Activated naive CD8-positive, alpha-beta T cell treated with anti-CD3 and anti-CD28 coated beads, Interleukin-2, amount 50 U/mL, for 16 hours (primary cell): ENCODE measurements around the gene DNAH6.
"Not testable (repeated sequence)": the region's sequence is repeated elsewhere in the genome, so short reads cannot be mapped to it uniquely, and the experiment has no call there.

Experiments
- DNase-seq: peaks from one replicate; pipeline ENCODE4 v3.0.0-alpha.2; 2020; ENCODE audit warnings: low read depth, low spot score

The DNAH6 gene

GRCh38 chr2:84839851-84840250 is 323.6 kb downstream of the DNAH6 start:
- no peak for DNase-seq

GRCh38 chr2:84840306-84840705 is 324.0 kb downstream of the DNAH6 start:
- no peak for DNase-seq

DNA sequence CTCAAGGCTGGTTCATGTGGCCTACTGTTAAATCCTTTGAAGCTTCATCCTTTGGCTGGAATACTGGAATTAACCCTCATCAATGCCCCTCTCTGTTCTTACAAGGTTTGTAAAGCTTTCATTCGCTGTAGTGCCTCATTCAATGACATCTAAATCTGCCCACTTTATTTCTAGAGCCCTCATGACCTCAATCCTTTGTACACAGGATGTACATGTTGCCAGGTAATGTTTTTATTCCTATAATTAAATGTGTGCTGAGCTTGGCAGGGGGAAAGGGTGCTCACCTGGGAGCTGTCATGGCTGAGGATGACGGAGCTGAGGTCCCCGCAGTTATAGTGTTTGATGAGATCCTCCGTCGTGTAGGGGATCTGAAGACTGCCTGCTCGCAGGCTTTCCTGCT is 325.3 kb downstream of the DNAH6 start:
- DNase-seq: no peak

DNA sequence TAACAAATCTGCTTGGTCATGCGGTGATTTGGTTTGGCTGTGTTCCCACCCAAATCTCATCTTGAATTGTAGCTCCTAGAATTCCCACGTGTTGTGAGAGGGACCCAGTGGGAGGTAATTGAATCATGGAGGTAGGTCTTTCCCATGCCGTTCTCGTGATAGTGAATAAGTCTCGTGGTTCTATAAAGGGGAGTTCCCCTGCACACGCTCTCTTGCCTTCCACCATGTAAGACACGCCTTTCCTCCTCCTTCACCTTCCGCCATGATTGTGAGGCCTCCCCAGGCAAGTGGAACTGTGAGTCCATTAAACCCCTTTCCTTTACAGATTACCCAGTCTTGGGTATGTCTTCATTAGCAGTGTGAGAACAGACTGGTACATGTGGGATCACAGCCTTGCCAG is 327.8 kb downstream of the DNAH6 start:
- no peak for DNase-seq

DNA sequence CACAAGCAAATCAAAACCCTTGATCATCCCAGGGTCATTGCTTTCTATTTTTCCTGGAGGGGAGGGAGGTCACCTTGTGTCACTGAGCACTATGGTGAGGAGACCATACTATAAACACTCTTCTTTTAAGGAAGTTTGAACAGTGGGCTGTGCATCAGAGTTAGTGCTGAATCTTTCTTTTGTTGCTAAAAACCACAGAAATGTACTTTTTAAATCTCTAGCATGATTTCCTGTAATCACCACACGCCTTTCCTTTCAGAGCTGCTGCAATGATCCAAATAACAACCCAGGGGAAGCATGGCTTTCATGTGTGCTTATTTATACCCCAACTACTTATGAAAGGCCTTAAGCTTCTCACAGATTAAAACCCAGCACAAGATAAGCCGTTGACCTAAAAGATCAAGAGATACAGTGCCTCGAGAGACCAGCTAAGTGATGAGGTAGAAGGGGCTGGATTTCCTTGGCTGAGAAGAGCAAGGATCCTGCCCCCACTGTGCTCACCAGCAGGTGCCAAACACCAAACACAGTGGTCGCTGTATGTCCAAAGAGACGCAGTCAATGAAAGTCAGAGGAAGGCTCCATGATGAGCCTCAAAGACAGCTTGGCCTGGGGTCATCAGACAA is 329.9 kb downstream of the DNAH6 start:
- no peak for DNase-seq

DNA sequence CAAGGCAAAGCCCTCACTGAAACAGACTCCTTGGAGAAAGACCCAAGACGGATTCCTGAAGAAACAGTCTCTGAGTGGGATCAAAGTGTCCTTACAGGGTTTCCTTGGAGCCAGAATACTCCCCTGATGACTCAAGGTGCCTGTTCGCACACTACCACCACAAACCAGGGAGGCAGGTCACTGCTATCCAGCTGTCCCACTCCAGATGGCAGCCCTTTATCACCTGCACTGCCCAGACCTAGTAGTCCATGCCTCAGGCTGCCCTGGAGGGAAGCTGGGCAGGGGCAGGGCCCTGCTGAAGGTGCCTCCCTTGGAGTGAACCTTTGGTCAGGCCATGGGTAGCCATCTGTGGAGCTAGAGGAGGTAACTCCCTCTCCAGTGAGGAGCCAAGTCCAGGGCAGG is 330.4 kb downstream of the DNAH6 start:
- no peak for DNase-seq

DNA sequence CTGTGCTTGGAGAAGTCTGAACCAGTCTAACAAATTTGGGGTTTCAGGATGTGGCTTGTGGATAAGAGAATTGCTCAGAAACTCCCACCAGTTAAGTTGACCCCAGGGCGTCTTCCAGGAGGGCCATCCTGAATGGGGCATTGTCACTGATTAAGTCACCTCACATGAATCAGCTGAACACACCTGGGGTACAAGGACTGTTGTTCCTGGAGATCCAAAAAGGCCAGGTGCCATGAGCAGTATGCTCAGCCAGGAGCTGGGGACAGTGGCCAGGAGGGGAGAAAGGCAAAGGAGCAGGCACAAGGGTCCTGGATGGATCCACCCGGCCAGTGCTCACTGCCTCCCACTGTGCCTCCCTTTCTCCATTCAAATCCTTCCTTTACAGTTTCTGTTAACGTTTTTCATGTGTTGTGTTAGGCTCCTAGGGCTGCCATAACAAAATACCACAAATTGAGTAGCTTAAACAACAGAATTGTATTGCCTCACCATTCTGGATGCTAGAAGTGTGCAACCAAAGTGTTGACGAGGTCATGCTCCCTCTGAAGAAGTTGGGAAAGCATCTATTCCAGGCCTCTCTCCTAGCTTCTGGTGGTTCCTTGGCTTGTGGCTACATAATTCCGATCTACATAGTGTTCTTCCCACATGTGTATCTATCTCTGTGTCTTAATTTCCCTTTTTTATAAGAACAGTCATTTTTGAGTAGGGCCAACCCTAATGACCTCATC is 331.2 kb downstream of the DNAH6 start:
- DNase-seq: no peak

DNA sequence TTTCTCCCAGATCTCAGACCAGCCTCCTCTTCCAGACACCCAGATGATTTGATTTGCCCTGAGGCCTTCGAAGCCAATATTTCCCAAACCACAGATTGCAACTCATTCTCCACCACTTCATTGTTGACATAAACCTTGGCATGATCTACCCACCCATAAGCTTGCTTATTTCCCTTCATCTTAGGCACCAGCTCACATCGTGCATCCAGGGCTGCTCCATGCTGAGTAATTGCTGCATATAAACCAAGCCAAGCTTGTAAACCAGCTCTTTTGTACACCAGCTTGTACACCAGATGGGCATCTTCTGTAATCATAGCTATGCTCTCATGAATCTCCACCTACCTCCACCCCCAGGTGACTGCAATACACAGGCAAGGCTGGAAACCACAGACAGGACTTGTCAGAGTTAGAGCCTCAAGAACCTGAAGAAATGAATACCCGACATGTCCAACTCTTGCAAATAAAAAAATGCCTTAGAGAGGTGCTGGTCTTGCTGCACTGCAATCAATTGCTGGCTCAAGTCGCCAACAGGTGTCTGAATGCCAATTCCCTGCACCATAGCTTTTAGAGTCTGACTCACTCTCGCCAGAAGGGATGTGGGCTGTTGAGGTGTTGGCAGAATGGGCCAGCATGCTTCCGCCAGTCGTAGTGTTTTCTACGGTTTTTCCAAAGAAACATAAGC is 333.1 kb downstream of the DNAH6 start:
- DNase-seq: no peak

DNA sequence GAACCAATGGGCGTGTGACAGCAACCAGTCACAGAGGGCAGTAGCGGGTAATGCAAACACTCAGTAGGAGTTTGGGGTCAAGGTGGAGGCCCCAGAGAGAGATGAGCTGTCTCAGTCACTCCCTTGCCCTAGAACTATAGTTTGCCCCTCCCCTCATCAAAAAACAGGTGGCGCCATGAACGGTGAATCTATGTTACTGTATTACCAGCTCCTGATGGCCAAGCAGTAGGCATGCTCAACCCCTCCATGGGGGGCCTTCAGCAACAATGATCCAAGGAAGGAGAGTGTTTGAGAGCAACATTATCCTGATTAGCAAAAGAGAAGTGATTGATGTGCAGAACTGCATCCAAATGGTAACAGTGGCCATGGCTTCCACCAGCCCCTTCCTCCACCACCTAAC is 334.2 kb downstream of the DNAH6 start:
- no peak for DNase-seq

- no peak for DNase-seq
Measured at GRCh38 chr2:84851876-84852275, 335.6 kb downstream of the DNAH6 start.

- no peak for DNase-seq
Measured at GRCh38 chr2:84854850-84855249, 338.6 kb downstream of the DNAH6 start.

DNA sequence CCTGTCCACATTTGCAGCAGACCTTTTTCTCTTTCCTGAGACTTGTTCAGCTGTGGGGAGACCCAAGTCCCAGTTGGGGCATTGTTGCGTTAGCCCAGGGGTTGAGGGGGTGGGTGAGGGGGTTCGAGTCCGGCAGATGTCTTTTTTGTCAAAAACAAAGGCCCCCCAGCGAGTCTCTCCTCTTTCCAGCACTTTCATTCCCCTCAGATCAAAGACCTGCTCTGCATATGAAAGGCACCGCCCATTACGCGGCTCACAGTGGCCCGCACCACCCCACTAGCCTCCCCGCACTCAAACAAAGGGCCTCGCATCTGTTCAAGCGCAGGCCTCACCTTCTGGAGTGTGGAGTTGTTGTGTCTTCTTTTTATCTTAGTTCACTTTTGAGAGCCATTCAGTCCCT is 339.4 kb downstream of the DNAH6 start:
- DNase-seq: no peak

GRCh38 chr2:84856787-84857186 is 340.5 kb downstream of the DNAH6 start:
- no peak for DNase-seq

- no peak for DNase-seq
Measured at GRCh38 chr2:84857566-84857965, 341.3 kb downstream of the DNAH6 start.

DNA sequence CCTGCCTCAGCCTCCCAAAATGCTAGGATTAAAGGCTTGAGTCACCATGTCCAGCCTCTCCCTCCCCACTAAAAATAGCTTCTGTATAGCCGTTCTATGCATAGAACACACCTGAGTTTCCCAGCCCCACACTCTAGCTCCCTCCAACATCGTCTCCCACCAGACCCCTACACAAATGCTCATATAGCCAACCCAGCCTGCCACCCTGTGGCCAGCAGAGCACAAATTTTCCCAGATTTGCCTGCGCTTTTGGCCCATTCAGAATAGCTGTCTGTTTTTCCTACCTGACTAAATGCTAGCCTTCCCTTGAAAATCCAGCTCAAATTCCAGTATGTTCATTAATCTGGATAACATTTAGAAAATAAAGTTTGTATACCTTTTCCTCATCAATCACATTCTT is 341.8 kb downstream of the DNAH6 start:
- DNase-seq: no peak

- no peak for DNase-seq
Measured at GRCh38 chr2:84858937-84859336, 342.6 kb downstream of the DNAH6 start.

DNA sequence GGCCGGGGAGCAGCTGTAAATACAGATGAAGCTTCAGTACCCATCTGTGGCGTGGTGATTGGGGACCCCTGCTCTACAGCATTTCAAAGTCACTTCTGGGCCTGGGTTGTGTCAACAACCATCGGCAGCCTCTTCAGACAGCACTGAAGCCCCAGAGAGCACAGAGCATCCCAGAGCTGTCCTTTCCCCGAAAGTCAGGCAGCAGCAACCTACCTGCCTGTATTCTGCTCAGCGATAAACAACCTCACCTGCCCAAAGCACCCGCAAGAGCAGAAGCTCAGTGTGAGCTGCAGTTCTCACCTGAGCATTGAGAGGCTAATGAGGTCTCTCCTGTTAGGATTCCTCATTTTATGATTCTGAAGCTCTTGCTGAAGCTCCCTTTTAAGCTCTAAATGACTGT is 345.2 kb downstream of the DNAH6 start:
- DNase-seq: no peak

DNA sequence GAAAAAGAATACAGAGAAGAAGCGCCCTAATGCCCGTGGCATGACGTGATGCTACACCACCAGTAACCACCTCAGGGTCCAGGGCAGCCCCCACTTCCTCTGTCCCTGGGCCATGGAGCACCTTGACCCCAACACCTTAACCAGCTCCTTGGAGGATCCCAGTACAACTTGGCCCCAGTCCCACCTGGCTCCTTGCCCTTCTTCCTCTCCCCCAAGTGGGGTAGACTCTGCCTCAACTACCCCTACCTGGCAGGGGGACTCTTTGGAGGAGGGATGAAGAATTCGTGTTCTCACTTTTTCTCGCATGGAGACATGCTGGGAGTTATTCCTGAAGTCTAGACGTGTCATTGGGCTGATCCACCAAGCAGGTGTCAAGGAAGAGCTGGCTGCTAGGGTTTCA is 345.7 kb downstream of the DNAH6 start:
- no peak for DNase-seq

DNA sequence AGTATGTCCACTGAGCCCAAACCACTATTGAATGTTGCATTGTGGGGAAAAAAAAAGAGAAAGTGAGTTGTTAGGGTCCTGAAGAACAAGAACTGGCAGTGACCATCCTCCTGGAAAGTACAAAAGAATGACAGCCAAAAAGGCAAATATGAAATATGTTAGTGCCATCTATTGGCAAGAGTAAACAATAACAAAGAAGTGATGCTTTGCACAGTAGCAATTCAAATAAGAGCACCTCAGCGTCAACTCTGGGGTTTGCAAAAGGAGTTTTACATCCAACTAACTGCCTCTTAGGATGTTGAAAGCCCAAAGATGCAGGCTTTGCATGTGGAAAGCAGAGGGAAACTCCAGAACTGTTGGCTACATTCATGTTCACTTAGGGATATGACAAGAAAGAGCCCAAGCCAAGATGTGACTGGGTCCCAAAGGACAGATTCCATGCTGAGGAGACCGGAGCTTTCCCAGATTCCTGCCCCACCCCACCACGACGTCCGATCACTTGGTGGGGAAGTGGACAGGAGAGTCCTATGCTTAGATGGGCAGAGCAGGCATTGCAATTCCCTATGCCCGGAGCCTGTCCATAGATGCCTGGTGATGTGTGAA is 349.0 kb downstream of the DNAH6 start:
- no peak for DNase-seq

DNA sequence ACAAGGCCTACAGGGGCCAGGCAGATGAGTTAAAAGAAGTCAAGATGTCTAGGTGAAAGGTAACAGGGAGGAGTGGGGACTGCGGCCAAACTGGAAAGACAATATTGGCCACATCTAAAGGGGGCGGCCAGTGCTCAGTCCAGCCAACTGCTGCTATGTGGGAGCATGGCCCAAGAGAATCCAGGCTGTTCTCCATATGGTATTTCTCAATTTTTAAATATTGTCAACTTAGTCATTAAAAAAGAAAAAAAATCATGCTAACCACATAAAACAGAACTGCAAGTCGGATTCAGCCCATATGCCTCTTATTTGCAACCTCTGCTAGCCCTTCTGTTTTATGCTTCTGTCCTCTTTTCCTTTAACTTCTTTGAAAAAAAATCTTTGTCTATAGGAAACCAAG is 349.8 kb downstream of the DNAH6 start:
- no peak for DNase-seq

DNA sequence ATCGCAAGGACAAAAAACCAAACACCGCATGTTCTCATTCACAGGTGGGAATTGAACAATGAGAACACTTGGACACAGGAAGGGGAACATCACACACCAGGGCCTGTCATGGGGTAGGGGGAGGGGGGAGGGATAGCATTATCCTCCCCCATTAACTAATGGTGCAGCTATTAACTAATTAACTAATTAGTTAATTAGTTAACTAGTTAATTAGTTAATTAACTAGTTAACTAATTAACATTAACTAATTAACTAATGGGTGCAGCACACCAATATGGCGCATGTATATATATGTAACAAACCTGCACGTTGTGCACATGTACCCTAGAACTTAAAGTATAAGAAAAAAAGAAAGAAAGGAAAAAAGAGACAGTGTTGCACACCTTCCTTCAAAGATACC is 352.0 kb downstream of the DNAH6 start:
- DNase-seq: not testable (repeated sequence)
